Colonic mucosa (tissue), 4 donors: ENCODE results near the gene TMEM131. TPM values are rescaled to one million over a fixed set of nuclear protein-coding genes. Genes with fewer than 3 reads are reported as not detected.

Source experiments
- DNase-seq: peaks from one replicate; pipeline ENCODE4 v3.0.0-alpha.2; 2020
- H3K27ac ChIP-seq: fragments of 200-600 bp; one replicate; pipeline ENCODE4 v1.8.0; 2021
- H3K27me3 ChIP-seq: fragments of 200-600 bp; one replicate; pipeline ENCODE4 v1.8.0; 2021
- H3K36me3 ChIP-seq: fragments of 200-600 bp; one replicate; pipeline ENCODE4 v1.8.0; 2021
- H3K4me1 ChIP-seq: fragments of 200-600 bp; one replicate; pipeline ENCODE4 v1.8.0; 2021; ENCODE audit warnings: mild to moderate bottlenecking
- H3K4me3 ChIP-seq: fragments of 200-600 bp; one replicate; pipeline ENCODE4 v1.8.0; 2021
- H3K9ac ChIP-seq, 2 donors: one replicate each; pipeline ENCODE4 v1.7.0; 2013; ENCODE audit warnings: control low read depth in 2 of 2, low read depth in 2 of 2, low read length in 2 of 2
- H3K9me3 ChIP-seq: fragments of 200-600 bp; one replicate; pipeline ENCODE4 v1.8.0; 2021
- CTCF ChIP-seq: fragments of 200-600 bp; IDR thresholded peaks from one replicate; pipeline ENCODE4 v1.8.0; 2022; ENCODE audit warnings: antibody characterized with exemption, mild to moderate bottlenecking
- intact Hi-C: fragments of 100-400 bp; cut with DNase I; formaldehyde crosslinking; loops from one replicate; pipeline ENCODE4 v1.14.1; 2022
- total RNA-seq, 2 donors: library from RNA; stranded (reverse); fragmentation: NEBNext Ultra II Directional in 1 of 2; extraction: Animal tissue kit (Norgen Biotek cat#: 25700) in 1 of 2; gene quantifications; one replicate each; pipeline ENCODE4 v1.2.1, GENCODE V29; 2021
- donor health status: healthy.
- donor health status: DM: no; HTN: no; CAD: no.
- donor health status: DM: no; HTN: no; CAD: no.

TMEM131 gene
- total RNA-seq, 2 donors from 2014 or later, result 52.4 to 60.8 TPM

GRCh38 chr2:97950329-97951154 lies 45.2 kb downstream of the TMEM131 start:
- H3K9me3 ChIP-seq, result no peaks in the 10 kb centered on the region

GRCh38 chr2:97948926-97949325 lies 46.8 kb downstream of the TMEM131 start:
- no peak overlapping the region for H3K4me3 ChIP-seq
- no peaks in the 10 kb centered on the region for H3K4me1 ChIP-seq
- no peak overlapping the region for H3K27ac ChIP-seq
- intact Hi-C loops, result no loop called here
- TF ChIP-seq CTCF, result no peak
- H3K9me3 ChIP-seq, result no peaks in the 10 kb centered on the region
- no peaks in the 10 kb centered on the region for H3K27me3 ChIP-seq
- H3K9ac ChIP-seq, result no peak overlapping the region
- DNase-seq, result no peak
- H3K36me3 ChIP-seq, result no peaks in the 10 kb centered on the region

More at GRCh38 chr2:97950329-97951154, 45.2 kb downstream of the TMEM131 start:
- intact Hi-C loops, result no loop called here
- Histone ChIP-seq H3K27ac (no peak overlapping the region), H3K4me1 (no peaks in the 10 kb centered on the region), H3K36me3 (no peaks in the 10 kb centered on the region), H3K4me3 (no peak overlapping the region), H3K9ac (no peak overlapping the region), H3K27me3 (no peaks in the 10 kb centered on the region)
- no peak for DNase-seq
- no peak for TF ChIP-seq CTCF

GRCh38 chr2:97945791-97946190 lies 50.0 kb downstream of the TMEM131 start:
- Histone ChIP-seq H3K4me3 (no peak overlapping the region), H3K9me3 (no peaks in the 10 kb centered on the region), H3K27me3 (no peaks in the 10 kb centered on the region), H3K27ac (no peak overlapping the region), H3K9ac (no peak overlapping the region), H3K36me3 (no peaks in the 10 kb centered on the region), H3K4me1 (no peaks in the 10 kb centered on the region)
- intact Hi-C loops, result no loop called here
- TF ChIP-seq CTCF, result no peak
- no peak for DNase-seq

- Histone ChIP-seq H3K27ac (no peak overlapping the region), H3K4me1 (no peaks in the 10 kb centered on the region), H3K9ac (no peak overlapping the region), H3K36me3 (no peaks in the 10 kb centered on the region), H3K9me3 (no peaks in the 10 kb centered on the region), H3K27me3 (no peaks in the 10 kb centered on the region), H3K4me3 (no peak overlapping the region)
- intact Hi-C loops, result no loop called here
- no peak for TF ChIP-seq CTCF
- DNase-seq, result no peak
Measured at GRCh38 chr2:97936881-97937280, 58.9 kb downstream of the TMEM131 start.

DNA sequence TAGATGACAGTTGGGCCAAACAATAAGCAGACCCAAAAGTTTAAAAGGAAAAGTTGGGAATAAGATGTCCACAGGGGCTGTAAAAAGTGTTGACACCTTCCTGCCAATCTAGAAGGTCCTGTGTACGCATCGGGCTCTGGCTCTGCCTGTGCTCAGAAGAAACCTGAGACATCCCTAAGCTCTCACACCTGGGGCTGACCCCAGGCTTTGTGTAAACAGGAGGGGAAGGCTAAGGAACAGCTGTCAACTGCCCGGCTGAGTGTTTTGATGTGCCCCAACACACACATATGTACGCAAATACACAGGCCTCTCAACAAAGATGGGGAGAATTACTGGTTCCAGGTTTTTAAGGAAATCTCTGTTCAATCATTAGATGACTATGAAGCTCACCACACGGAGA lies 59.5 kb downstream of the TMEM131 start:
- Histone ChIP-seq H3K36me3 (no peaks in the 10 kb centered on the region), H3K9ac (no peak overlapping the region), H3K4me3 (no peak overlapping the region), H3K9me3 (no peaks in the 10 kb centered on the region), H3K4me1 (no peaks in the 10 kb centered on the region), H3K27ac (no peak overlapping the region), H3K27me3 (no peaks in the 10 kb centered on the region)
- DNase-seq, result peak; percentile 32
- no peak for TF ChIP-seq CTCF
- intact Hi-C loops, result no loop called here
